Anterior cingulate cortex (tissue), 58 donors: ENCODE measurements around the gene KLHL12.

Experiments used
- DNase-seq, 58 donors: peaks; one replicate each; lab custom pipeline; 2025; lab: John Stamatoyannopoulos, UW

The KLHL12 gene

DNA sequence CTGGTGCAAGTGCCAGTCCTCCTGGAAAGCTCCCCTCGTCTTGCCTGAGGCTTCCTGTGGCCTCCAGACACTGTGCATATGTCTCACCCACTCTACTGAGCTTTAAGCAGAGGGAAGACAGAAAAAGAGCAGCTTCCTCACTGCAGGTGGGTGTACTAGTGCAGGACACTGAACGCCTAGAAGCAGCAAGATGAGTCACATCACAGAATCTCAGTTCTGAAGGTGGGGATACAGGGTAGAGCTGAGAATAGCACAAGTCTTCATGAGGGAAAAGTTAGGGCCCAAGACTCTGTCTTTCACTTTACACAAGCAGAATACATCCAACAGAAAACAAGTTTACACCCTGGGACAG, 78.9 kb downstream of the KLHL12 start:
- peak in 15 of 58 donors; percentile 6 to 64 (median 35) for DNase-seq

DNA sequence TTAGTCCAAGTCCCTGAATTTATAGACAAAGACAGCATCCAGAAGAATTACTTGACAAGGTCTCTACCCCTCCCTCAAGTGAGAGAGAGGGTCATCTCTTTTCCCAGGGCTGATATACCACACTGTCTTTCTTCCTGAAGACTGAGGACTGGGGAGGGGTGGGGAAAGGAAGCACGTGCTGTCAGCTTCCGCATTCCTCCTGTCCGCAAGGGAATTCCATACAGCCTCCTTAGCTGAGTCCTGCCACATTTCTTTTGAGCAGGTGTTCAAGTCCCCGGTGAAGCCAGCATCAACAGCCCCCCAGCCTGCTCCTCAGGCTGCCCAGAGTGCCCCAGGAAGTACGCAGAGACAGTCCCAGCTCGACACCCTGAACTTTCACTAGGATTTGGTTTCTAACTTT, 82.1 kb downstream of the KLHL12 start:
- DNase-seq = no peak

DNA sequence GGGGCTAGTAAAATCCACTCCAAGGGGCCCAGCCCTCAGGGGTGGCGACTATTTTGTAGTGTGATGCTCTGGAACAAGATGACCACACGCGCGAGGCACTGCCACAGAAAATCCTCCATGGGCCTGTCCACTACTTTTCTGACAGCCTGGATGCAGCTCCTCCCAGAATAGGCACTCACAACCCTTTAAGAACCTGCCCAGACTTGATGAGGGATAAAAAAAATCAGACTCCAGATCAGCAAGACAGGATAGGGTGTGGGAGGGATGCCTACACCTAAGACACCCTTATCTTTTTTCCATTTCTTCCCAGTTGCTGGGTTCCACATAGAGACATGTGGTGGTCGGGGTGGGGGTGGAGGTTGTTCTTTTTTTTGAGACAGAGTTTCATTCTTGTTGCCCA, 82.8 kb downstream of the KLHL12 start:
- DNase-seq = no peak

DNA sequence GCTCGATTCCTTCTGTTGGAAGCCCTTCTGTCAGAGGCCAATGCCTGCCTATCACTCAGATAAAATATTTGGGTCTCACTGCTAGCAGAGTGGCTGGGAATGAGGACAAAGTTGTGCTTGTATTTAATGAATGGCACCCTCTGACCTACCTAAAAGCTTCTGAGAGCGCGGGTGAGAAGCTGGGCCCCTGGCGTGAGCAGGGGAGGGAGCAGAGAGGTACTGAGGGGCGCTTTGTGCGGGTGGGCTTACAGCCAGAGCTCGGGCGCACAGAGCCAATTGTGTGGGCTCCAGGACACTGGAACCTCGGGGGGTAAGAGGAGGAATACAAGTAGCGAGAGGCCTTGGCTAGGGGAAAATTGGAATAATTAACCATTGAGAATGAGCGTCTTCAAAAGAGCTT, 84.0 kb downstream of the KLHL12 start:
- DNase-seq = peak in 33 of 58 donors; percentile 3 to 84 (median 35)
